ENCODE data around the gene RIMS1. TPM values are rescaled to one million over a fixed set of nuclear protein-coding genes. Genes with fewer than 3 reads are reported as not detected.

RIMS1 gene
- total RNA-seq, 1 experiment from 2014 or later = 0.51 TPM

GRCh38 chr6:71902261-71902660 lies 15.9 kb downstream of the RIMS1 start:
- H3F3A ChIP-seq (ENCODE audit: low read length, unreplicated experiment) = no peaks in the 10 kb centered on the region
- H3K79me2 ChIP-seq (ENCODE audit: low read length) = no peaks in the 10 kb centered on the region
- no peak overlapping the region for H3K27ac ChIP-seq (ENCODE audit: low read length)
- no peaks in the 10 kb centered on the region for H3K9me3 ChIP-seq (ENCODE audit: low read length)
- H3K4me1 ChIP-seq (ENCODE audit: insufficient read depth, low read length) = no peaks in the 10 kb centered on the region; the same call in 1 of the 2 replicates
- no peak for DNase-seq
- TF ChIP-seq EZH2 (IDR thresholded peaks at IDR 0.05; ENCODE audit: low read length, unreplicated experiment) (no peak), CTCF (conservative IDR thresholded peaks at IDR 0.05; ENCODE audit: low read depth, low read length) (no peak), EZH2phosphoT487 (IDR thresholded peaks at IDR 0.05; ENCODE audit: borderline replicate concordance, low read length) (no peak)
- ChIA-PET CTCF (no interaction called here), POLR2A (ENCODE audit: unreplicated experiment) (no interaction called here)
- H2AFZ ChIP-seq (ENCODE audit: low read length) = no peak overlapping the region
- 0 out of 2 replicates have a peak, but pooled peaks cover 1% of the 10 kb centered on the region for H3K27me3 ChIP-seq (ENCODE audit: low read length)
- H4K20me1 ChIP-seq (ENCODE audit: low read length) = no peaks in the 10 kb centered on the region
- H3K36me3 ChIP-seq (ENCODE audit: low read depth, low read length) = no peaks in the 10 kb centered on the region
- no TSS peak for BruUV-seq (replicated peaks)
- intact Hi-C loops (cut with micrococcal nuclease) = no loop called here
- no peak for ATAC-seq
- no peak overlapping the region for H3K4me3 ChIP-seq (ENCODE audit: low read length)
- H3K4me2 ChIP-seq (ENCODE audit: low read length) = no peak overlapping the region
- H3K9ac ChIP-seq (ENCODE audit: low read length) = no peak overlapping the region
- no peaks in the 10 kb centered on the region for H3K9me2 ChIP-seq (replicated peaks; ENCODE audit: low read length)

GRCh38 chr6:71906813-71907212 lies 20.5 kb downstream of the RIMS1 start:
- H3K9me3 ChIP-seq (ENCODE audit: low read length) = no peaks in the 10 kb centered on the region
- intact Hi-C loops (cut with micrococcal nuclease) = no loop called here
- TF ChIP-seq CTCF (conservative IDR thresholded peaks at IDR 0.05; ENCODE audit: low read depth, low read length) = no peak
- TF ChIP-seq EZH2 (IDR thresholded peaks at IDR 0.05; ENCODE audit: low read length, unreplicated experiment) = no peak
- no peak for TF ChIP-seq EZH2phosphoT487 (IDR thresholded peaks at IDR 0.05; ENCODE audit: borderline replicate concordance, low read length)
- no peak overlapping the region for H2AFZ ChIP-seq (ENCODE audit: low read length)
- H3K4me3 ChIP-seq (ENCODE audit: low read length) = no peak overlapping the region
- H3K9ac ChIP-seq (ENCODE audit: low read length) = no peak overlapping the region
- H4K20me1 ChIP-seq (ENCODE audit: low read length) = no peaks in the 10 kb centered on the region
- H3K4me1 ChIP-seq (ENCODE audit: insufficient read depth, low read length) = no peaks in the 10 kb centered on the region
- no peak for ATAC-seq
- no peaks in the 10 kb centered on the region for H3K27me3 ChIP-seq (ENCODE audit: low read length)
- BruUV-seq (replicated peaks) = no TSS peak
- no peak overlapping the region for H3K4me2 ChIP-seq (ENCODE audit: low read length)
- no peak for DNase-seq
- H3F3A ChIP-seq (ENCODE audit: low read length, unreplicated experiment) = no peaks in the 10 kb centered on the region
- CTCF ChIA-PET = no interaction called here
- H3K36me3 ChIP-seq (ENCODE audit: low read depth, low read length) = no peaks in the 10 kb centered on the region
- H3K27ac ChIP-seq (ENCODE audit: low read length) = no peak overlapping the region
- no peaks in the 10 kb centered on the region for H3K9me2 ChIP-seq (replicated peaks; ENCODE audit: low read length)
- H3K79me2 ChIP-seq (ENCODE audit: low read length) = no peaks in the 10 kb centered on the region
- POLR2A ChIA-PET (ENCODE audit: unreplicated experiment) = no interaction called here

GRCh38 chr6:71908162-71908765 lies 21.9 kb downstream of the RIMS1 start:
- Histone ChIP-seq H3F3A (ENCODE audit: low read length, unreplicated experiment) (no peaks in the 10 kb centered on the region), H4K20me1 (ENCODE audit: low read length) (no peaks in the 10 kb centered on the region), H3K4me2 (ENCODE audit: low read length) (no peak overlapping the region), H3K9me3 (ENCODE audit: low read length) (no peaks in the 10 kb centered on the region), H2AFZ (ENCODE audit: low read length) (no peak overlapping the region), H3K9ac (ENCODE audit: low read length) (no peak overlapping the region), H3K79me2 (ENCODE audit: low read length) (no peaks in the 10 kb centered on the region), H3K4me1 (ENCODE audit: insufficient read depth, low read length) (no peaks in the 10 kb centered on the region), H3K27me3 (ENCODE audit: low read length) (no peaks in the 10 kb centered on the region), H3K27ac (ENCODE audit: low read length) (no peak overlapping the region), H3K4me3 (ENCODE audit: low read length) (no peak overlapping the region), H3K36me3 (ENCODE audit: low read depth, low read length) (no peaks in the 10 kb centered on the region), H3K9me2 (replicated peaks; ENCODE audit: low read length) (no peaks in the 10 kb centered on the region)
- ATAC-seq = no peak
- DNase-seq = no peak
- CTCF ChIA-PET = no interaction called here
- intact Hi-C loops (cut with micrococcal nuclease) = no loop called here
- POLR2A ChIA-PET (ENCODE audit: unreplicated experiment) = no interaction called here
- no peak for TF ChIP-seq EZH2phosphoT487 (IDR thresholded peaks at IDR 0.05; ENCODE audit: borderline replicate concordance, low read length)
- no peak for TF ChIP-seq EZH2 (IDR thresholded peaks at IDR 0.05; ENCODE audit: low read length, unreplicated experiment)
- TF ChIP-seq CTCF (conservative IDR thresholded peaks at IDR 0.05; ENCODE audit: low read depth, low read length) = no peak
- no TSS peak for BruUV-seq (replicated peaks)

Measured in PC-3 (cell line).